ENCODE data around the gene NTM.

- TF ChIP-seq CTCF (IDR thresholded peaks at IDR 0.05) (no peak), POLR2A (IDR thresholded peaks at IDR 0.05) (no peak)
These were observed 23.3 kb downstream of the NTM start for GRCh38 chr11:131393691-131394090.

Data from esophagus squamous epithelium (tissue), 4 donors.